C1 segment of cervical spinal cord (tissue), 14 donors: ENCODE results near the gene VTI1A.
"Not testable (repeated sequence)": the region's sequence is repeated elsewhere in the genome, so short reads cannot be mapped to it uniquely, and the experiment has no call there.

Experiments
- DNase-seq, 14 donors: peaks; one replicate each; lab custom pipeline; 2025; lab: John Stamatoyannopoulos, UW

The VTI1A gene

DNA sequence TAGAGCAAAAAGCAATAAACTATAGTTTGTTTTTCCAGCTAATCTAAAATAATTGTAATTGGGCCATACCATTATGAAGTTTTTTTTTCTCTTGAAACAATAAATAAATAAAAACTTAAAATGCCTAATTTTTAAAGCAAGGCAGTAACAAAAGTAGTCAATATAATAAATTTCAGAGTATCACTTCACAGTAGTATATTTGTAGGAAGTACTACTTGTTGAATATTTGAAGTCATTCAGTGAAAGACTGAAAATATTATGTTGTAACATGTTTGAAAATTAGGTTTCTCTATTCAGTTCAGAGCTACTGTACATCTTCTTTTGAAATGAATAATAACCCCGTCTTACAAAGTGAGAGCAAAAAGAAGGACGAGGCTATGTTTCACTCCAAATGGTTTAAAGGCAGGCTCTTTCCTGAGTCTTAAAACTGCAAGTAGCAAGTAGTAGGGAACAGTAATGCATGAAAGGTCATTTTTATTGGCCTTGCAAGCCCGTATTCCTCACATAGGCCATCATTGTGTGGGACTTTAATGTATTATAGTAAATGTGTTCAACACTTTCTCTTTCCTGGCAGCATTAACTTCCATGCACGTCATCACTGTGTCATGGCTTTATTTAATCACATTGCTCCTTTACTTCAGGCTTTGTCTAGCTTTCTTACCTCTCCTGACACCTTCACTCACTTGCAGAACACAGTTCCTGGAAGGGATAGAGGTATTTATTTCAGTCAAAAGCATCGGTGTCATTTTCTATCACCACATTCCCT, 141.4 kb downstream of the VTI1A start:
- no peak for DNase-seq

DNA sequence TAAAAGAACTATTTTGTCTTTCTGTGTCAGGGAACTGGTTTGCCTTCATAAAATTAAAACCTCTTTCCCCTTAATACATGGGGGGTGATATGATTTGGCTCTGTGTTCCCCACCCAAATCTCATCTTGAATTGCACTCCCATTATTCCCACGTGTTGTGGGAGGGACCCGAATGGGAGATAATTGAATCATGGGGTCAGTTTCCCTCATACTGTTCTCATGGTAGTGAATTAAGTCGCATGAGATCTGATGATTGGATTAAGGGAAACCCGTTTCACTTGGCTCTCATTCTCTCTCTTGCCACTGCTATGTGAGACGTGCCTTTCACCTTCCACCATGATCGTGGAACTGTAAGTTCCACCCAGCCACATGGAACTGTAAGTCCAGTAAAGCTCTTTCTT, 142.1 kb downstream of the VTI1A start:
- no peak for DNase-seq

DNA sequence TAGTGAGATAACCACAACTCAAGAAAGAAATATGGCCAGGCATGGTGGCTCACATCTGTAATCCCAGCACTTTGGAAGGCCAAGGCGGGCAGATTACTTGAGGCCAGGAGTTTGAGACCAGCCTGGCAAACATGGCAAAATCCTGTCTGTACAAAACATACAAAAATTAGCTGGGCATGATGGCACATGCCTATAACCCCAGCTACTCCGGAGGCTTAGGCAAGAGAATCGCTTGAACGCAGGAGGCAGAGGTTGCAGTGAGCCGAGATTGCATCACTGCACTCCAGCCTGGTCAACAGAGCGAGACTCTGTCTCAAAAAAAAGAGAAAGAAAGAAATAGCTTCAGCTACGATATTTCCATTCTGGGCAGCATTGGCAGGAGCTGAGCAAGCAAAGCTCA, 143.8 kb downstream of the VTI1A start:
- DNase-seq, result not testable (repeated sequence)

DNA sequence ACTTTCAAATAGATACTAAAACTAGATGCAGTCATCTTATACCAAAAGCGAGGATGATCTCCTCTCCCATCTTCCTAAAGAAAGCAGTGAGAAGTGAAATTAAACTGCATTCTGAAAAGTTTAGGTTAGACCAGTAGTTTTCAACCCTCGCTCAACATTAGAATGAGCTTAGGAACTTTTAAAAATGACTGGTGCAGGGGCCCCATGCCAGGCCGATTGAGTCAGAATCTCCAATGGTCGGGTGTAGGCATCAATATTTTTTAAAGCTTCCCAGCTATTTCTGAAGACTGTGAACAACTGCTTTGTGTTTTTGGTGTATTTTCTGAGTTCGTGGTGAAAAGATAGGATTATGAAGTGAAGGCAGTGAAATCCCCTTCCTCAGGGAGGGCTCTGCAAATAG, 146.0 kb downstream of the VTI1A start:
- no peak for DNase-seq

DNA sequence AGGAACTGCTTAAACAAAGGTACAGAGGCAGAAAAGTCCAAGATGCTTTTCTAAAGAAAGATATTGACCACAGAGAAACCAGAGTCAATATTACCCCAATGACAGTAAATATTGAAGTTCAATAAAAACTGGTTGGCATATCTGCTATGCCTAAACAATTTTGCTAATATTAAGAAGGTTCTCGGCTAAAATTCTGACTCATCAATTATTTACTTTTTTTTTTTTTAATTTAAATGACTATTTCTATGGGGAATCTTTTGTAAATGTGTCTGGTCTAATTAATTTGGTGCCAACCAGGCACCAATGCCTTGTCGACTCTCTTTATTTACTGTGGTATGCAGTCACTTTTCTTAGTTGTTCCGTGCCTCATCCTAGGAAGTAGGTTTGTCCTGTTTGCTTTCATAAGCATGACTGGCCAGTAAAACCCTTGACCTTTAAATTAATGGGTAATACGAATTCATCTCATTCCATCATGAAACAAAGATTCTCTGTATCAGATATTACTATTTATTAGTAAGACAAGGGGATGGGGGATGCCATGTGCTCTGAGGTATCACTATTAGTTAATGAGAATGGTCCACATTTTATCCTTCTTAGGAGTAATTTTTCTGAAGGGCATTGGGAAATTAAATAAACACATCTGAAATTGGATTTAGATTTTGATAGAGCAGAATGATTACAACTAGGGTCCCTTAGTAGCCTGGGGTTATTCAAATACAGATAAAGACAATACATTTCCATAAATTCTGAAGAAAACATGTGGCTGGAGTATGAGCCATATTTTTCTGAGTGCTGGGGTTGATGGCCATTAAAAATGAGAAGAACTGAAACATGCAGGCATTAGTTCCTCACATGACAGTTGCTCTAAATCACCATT, 154.4 kb downstream of the VTI1A start:
- no peak for DNase-seq

DNA sequence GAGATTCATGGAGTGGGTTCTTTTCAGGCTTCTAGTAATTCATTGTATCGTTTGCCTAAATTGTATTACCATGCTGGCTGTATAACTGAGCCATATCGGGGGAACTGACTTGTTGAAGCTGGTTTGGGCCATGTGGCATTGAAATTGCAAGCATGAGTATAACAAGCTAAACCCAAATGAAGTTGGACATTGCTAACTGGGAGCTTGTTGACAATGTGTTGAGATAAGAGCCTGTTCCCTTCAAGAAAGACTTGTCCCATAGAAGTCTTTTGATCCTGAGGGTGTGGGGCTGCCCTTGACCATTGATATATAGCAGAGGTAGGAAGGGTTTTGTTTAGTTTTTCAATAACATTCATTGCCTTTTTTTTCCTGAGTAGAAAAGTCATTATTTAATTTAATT, 156.0 kb downstream of the VTI1A start:
- DNase-seq, result no peak

DNA sequence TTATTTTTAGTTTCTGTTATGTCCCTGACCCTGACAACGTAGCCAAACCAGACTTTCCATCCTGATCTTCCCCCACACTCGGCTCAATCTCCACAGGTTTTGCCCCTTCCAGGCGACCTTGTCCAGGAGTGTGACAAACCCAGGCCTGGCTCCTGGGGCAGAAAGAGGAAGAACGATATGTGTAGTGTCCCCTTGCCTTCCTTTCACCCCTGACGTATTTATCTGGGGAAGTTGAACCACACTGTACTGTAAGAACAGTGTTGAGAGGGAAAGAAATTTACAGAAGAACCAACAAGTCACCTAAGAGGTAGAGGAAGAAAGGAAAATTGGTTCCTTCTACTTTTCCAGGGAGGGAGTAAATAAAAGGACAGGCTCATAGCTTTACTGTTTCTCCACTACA, 158.0 kb downstream of the VTI1A start:
- DNase-seq, result no peak

DNA sequence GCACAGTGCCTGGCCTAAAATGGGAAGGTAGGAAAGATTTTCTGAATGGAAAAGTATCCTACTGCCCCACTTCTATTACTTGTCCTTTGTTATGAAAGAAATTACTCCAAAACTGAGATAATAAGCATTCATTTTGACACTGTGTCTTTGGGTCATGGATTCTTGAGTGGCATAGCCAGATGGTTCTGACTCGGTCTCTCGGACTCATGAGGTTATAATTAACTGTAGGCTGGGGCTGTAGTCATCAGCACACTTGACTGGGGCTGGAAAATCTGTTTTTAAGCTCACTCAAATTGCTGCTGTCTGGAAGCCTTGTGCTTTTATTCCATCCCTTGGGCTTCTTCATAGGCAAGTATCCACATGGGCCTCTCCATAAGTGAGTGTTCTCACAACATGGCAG, 160.5 kb downstream of the VTI1A start:
- DNase-seq, result no peak

DNA sequence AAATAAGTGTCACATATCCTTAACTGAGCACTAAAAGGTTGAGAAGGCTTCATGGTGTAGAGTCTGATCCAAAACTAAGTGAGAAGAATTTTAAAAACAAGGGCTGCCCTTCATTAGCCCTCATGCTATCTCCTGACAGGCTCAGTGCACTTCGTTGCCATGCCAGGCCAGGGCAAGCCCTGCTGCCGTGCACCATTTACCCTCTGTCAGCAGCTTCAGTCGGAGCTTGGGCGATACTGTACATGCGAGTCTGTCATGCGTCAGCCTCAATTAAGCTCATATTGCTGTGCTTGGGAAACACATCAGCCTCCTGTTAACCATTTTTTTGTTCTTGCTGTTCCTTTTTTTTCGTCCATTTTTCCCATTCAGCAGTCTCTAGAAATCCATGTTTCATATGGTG, 166.6 kb downstream of the VTI1A start:
- DNase-seq, result no peak

DNA sequence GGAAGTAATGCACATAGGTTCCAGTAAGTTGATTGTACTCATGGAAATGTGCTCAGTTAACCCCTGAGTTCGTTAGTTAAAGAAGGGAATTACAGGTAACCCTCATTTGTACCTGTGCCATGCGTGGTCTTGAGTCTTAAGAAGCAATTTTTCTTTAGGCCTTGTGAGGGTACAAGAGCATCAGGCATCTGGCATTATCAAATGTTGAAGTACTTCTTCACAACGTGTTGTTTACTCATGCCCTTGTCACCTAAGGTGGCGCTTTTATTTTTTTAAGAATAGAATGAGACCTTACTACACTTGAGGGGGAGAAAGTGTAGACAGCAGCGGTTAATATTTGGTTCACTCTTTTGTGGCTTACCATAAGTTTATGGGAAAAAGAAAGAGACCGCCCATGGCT, 167.1 kb downstream of the VTI1A start:
- no peak for DNase-seq

DNA sequence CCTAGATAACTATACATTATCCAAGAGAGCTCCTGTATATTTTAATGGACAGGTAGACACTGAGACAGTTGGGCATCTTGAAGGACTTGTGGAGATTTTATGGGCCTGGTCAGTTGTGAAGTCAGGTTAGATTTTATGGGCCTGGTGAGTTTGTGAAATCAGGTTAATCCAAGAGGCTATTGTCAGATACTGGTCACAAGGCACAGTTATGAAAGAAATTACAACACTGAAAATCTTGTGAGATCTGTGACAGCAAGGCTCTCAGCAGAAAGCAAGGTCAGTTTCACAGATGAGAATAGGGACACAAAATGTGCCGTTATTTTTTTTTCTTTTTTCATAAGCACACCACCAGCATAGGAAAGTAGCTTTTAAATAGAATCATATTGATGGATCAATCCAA, 167.6 kb downstream of the VTI1A start:
- DNase-seq, result no peak

DNA sequence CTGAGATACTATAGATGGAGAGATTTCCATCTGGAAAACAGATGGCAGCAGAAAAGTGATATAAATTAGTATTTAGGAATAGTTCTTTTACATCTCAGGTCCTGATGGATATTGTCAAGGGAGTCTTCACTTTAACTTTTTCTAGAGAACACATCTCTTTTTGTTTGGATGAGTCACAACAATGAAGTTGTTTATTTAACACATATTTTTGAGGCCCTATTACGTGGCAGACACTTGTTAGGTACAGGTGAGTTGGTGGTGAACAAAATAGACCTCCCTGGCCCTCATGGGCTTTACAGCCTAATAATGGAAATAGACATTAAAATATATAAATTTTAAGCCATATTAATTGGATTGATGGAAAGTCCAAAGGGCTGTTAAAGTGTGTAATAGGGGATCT, 168.3 kb downstream of the VTI1A start:
- DNase-seq, result no peak

DNA sequence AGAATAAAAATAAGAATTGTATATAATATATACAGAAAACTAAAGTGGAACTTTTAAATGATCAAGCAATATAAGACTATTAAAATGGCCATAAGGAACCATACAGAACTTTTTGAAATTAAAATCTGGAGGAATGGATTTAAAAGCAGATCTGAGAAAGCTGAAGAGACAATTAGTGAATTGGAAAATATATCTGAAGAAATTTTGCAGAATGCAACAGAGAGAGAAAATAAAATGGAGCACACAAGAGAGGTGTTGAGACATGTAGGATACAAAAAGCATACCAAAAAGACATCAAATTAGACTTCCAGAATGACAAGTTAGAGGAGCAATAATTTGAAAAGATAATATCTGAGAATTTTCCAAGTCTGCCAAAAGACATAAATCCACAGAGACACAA, 169.6 kb downstream of the VTI1A start:
- DNase-seq, result no peak

DNA sequence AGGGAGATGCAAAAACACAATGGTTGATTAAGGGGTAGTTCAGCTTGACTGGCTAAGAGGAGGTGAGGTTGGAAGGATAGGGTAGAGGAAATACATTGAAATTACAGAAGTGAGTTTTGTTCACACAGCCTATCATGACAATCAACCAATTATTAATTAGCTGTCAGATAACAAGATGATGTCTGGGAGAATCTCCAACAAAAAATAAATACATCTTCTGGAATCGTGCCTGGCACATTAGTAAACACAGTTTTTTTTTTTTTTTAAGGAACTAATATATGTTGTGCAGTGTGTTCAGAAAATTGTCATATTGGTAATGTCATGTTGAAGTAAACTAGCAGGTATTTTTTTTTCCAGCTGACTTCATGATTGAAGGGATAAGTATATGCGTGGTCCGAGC, 171.8 kb downstream of the VTI1A start:
- no peak for DNase-seq

DNA sequence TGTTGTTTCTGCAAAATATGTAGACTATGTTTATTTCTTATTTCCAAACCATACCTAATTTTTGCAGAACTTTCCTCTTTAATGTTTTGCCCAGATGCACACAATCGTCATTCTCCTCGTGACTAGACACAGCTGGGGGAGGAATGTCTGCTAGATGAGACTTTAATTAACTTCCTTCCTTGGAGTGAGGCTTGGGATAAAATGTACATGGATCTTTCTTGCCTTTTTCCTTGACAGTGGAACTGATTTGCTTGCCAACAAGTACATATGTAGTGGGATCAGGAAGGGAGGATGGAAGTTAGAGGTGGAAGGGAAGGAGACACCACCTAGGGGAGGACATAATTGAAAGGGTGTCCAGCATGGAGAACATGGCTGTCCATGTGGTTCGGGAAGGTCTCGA, 172.5 kb downstream of the VTI1A start:
- no peak for DNase-seq

DNA sequence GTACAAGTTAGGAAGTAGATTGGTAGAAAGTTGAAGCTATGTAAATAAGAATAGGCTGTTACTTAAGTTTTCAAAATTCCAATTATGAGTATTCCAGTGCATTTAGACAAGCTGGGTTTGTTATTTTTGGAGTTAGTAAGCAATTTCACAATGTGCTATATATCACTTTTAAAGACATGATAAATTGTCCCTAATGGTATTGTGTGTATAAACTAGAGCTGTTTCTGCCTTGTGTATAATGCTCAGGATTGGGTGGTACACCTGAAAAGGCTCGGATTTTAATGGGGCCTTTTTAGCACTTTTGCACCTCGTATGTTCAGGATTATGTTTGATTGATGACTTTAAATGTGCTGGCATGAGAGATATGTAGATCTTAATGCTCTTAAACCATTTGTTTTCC, 175.8 kb downstream of the VTI1A start:
- DNase-seq, result no peak

DNA sequence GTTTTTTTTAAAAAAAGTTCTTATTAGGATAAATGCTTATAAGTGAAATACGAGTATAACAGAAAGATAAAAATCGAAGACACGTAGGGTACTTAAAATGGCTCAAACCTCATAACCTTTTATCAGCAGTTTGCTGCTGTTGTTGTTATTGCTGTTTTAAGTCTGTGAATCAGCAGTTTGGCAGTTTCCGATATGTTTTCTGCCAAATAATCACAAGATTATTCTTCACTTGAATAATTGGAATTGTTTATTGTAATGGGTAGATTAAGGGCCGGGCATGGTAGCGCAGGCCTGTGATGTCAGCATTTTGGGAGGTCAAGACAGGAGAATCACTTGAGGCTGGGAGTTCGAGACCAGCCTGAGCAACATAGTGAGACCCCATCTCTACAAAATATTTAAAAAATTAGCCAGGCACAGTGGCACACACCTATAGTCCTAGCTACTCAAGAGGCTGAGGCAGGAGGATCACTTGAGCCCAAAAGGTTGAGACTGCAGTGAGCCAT, 177.6 kb downstream of the VTI1A start:
- no peak for DNase-seq

DNA sequence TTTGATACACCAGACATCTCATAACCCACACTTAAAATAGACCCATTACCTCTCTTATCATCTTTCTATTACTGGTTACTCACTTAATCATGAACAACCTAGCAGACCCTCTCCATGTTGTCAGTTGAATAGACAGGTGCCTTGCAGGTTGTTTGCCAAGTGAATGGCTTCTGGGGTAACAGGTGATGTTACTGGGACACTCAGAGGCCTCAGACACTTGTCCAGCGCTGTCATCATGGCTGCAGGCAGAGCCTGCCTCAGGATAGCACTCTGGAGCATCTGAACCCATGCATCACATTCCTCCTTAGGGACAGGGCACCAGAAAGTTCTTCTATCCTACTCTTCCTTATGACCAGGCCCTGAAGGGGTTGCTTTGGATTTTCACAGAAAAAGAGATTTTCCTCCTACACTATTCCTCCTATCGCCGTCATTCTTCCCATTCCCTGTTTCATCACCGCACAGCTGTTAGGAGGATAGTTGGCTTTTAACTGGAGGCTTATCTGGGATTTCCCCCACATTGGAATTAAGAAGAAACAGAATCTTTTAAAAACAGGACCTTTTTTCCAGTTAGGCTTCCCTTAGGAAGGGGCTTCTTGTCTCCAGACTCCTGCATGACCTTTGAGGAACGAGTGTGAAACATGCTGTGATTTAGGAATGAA, 182.1 kb downstream of the VTI1A start:
- no peak for DNase-seq

DNA sequence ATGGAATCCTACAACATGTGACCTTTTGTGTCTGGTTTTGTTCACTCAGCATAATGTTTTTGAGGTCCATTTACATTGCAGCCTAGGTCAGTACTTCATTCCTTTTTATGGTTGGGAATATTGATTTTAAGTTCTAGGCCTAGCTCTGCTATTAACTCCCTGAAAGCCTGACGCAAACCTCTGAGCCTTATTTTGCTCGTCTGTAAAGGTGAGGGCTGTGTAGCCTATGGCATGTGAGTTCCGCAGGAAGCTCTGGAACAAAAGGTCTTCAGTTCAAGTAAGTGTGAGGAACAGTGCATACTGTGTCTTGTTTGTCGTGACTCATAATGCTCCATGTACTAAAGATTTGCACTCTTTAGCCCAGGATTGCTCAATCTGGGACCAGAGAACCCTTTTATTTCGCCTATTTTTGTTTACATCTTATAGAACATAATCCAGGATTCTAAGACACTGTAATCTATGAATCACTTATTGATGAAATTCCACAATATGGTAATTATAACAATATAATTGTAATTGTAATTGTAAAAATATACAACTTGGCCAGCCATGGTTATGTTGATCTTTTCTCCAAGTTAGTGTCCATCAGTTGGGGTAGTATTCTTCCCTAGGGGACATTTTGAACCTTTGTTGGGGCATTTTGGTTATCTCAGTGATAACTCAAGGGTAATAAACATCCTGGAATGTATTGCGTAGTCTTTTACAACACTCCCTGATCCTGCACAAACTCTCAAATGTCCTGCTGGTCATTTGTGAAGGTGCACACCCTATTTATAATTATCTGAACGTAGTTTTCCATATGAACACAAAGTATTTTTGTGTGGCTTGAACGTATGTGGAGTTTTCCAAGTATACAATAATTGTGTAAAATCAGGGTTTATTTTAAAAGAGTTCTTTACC, 184.7 kb downstream of the VTI1A start:
- DNase-seq, result no peak

DNA sequence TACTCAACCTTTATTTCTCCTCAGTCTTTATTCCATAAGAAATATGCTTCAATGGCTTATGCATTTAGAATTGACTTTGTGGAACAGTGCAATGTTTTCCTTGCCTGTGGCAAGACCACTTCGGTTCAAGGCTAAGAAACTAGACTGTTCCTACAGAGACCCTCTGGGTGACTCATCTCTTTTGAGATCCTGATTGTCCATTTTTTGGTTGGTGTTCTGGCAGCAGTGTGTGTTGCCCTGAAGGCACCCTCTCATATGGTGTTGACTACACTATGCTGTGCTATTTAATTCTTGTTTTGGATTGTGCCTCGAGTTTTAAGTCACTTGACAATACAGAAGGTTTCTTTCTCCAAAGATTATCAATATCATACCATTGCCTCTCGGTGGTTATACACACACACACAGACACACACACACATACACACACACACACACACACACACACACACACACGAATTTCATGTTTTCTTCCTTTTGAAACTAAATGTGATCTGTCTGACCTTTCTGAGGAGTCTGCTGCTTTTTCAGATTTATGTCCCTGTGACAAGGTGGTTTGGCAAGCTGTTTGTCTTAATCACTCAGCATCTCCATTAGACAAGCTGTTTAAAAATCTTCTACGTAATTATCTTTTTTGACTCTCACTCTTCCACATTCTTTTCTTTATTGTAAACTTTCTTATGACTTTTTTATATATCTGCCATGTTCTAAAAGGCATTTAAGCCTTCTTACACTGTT, 187.2 kb downstream of the VTI1A start:
- no peak for DNase-seq

DNA sequence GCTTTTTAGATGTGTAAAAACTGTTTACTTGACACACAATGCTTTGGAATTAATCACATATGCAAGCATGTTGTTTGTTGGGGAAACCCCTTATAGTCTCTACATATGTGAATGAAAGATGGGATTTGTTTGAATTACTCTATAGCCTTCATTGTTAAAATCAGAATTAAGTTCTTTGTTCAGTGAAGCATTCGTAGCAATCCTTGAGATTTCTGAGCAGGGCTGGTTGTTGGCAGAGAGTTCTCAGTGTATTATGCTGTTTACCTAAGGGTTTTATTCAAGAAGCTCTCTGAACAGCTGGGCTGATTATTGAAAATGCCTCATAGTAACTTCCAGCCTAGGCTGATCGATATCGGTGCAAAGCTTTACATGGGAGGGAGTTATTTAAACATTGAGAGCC, 190.9 kb downstream of the VTI1A start:
- DNase-seq, result no peak
